GM12801 (cell line): ENCODE measurements around the gene ASXL3.

Experiments
- CTCF ChIP-seq: IDR thresholded peaks from one replicate; pipeline ENCODE4 v1.5.1; 2011; ENCODE audit warnings: control low read depth; ENCODE audit not compliant: insufficient read length; ENCODE audit errors: extremely low read depth

Gene ASXL3

DNA sequence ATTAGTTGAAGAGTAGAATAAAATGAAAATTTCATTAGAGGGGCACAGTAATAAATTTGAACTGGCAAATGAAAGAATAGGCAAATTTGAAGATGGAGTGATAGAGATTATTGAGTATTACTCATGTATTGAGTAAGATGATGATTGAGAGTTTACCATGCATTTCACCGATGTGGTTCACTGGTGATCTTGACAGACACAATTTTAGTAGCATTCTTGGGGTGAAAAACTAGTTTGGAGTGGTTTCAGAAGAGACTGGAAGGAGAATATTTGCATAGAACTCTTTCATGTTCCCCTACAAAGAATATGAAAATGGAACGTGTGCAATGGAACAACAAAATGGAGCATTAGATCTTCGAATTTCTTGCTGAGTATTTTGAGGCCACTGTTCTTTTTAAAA is 121.4 kb downstream of the ASXL3 start:
- TF ChIP-seq CTCF: no peak

GRCh38 chr18:33700513-33700976 is 122.5 kb downstream of the ASXL3 start:
- no peak for TF ChIP-seq CTCF

GRCh38 chr18:33702625-33703024 is 124.6 kb downstream of the ASXL3 start:
- no peak for TF ChIP-seq CTCF

DNA sequence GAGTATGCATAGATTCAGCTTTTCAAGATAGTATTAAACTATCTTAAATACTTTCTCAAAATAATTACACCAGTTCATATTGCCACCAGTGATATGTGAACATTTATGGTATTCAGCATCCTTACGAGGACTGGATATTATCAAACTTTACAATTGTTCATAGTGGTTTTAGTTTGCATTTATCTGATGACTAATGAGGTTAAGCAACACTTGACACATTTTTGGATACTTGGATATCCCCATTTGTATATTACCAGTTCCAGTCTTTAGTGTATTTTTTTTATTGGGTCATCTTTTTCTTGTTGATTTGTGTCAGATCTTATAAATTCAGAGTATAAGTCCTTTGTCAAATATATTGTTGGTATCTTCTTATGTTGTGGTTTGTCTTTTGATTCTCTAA is 128.4 kb downstream of the ASXL3 start:
- TF ChIP-seq CTCF: no peak

- no peak for TF ChIP-seq CTCF
Observed at GRCh38 chr18:33708876-33709275, 130.9 kb downstream of the ASXL3 start.

DNA sequence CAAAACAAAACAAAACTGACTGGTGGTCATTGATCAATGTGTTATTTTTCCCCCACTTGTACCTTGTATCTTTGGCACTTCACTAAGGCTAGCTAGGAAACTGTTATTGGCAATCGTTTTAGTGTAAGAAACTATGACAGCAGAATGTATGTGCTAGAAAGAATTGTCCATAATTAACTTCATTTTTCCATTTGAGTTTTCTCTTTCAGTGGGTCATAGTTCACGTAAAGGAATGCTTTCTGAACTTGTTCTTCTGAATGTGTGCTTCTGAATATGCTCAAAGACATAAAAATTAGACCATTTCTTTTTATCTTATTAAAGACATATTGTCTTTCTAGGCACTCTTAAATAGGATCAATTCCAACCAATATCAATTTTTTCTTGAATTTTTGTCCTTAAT is 132.2 kb downstream of the ASXL3 start:
- no peak for TF ChIP-seq CTCF

DNA sequence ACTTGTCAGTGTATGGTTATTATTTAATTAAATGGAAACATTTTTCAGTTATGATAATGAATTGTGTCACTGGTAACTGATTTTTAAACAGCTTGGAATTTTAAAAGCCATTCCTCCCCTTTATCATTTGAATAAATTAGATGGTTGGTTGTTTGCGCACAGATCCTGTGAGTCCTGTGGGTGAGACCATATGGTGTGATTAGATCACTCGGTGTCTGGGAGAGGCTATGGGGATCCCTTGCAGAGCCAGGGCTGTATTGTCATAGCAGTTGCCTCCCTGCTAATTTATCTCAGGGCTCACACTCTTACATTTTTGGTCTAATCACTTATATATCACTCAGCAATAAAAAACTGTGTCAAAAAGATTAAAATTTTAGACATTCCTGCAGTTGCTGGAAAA is 133.5 kb downstream of the ASXL3 start:
- TF ChIP-seq CTCF: no peak

DNA sequence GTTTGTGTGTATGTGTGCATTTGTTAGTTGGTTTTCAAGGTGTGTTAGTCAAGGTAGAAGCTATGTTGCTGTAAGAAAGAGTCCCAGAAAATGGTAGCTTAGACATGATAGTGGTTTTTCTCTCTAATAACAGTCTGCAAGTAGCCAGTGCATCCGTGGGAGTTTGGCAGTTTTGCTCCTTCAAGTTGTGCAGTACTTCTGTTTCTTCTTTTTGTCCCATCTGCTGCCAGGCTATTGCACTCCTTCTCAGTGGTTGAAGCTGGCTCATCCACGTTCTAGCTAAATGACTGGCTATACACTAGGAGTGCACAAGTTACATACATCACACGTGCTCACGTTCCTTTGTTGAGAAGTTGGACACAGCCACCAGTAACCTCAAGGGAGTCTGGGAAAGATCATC is 134.7 kb downstream of the ASXL3 start:
- no peak for TF ChIP-seq CTCF
